ENCODE data around the gene KCNIP1. TPM values are rescaled to one million over a fixed set of nuclear protein-coding genes. Genes with fewer than 3 reads are reported as not detected.

The KCNIP1 gene
- polyA plus RNA-seq, 1 donor (not counting 4 experiments of a cell fraction or from before 2014, with no cell fraction given), result not detected

DNA sequence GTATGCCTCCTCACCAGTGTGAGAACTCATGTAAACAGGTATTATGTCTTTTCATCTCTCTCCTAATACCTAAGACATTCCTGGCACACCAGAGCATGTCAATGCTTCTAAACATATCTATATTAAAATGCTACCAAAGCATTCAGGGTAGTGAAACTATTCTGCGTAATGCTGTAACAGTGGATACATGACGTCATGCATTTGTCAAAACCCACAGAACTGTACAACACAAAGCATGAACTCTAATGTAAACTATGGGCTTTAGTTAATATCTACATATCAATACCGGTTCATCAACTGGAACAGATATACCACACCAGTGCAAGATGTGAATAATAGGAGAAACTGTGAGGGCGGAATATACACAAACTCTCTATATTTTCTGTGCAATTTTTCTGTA is 207.5 kb downstream of the KCNIP1 start:
- Histone ChIP-seq H3K79me2 (ENCODE audit: control insufficient read depth, insufficient read depth, low read length) (no peaks in the 10 kb centered on the region), H3K4me3 (ENCODE audit: control insufficient read depth in 2 of 3, extremely low read depth in 1 of 3, insufficient read depth in 2 of 3, low read depth in 1 of 3, low read length in 3 of 3) (no peak overlapping the region)

DNA sequence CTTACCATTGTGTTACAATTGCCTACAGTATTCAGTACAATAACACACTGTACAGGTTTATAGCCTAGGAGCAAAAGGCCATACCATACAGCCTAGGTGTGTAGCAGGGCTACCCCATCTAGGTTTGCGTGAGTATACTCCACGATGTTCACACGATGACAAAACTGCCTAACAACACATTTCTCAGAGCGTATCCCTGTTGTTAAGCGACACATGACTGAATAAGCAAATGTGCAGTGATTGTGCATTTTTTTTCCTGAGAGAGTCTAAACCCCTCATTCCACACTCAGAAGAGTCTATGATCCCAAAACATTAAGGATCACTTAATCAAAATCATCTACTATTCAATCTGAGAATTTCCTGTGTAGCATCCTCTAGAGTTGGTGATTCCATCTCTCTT is 211.3 kb downstream of the KCNIP1 start:
- H3K9me3 ChIP-seq (ENCODE audit: control insufficient read depth, low read depth, low read length), result no peaks in the 10 kb centered on the region
- dilution Hi-C loops (cut with MboI; ENCODE audit: extremely low pct_ligation_motif_present, low sequenced_read_pairs), result no loop called here
- H3K36me3 ChIP-seq (ENCODE audit: control insufficient read depth in 2 of 2, extremely low read depth in 1 of 2, insufficient read depth in 2 of 2, low read length in 2 of 2), result no peaks in the 10 kb centered on the region
- H2AFZ ChIP-seq (ENCODE audit: control insufficient read depth, low read length), result no peak overlapping the region
- TF ChIP-seq EZH2 (IDR thresholded peaks at IDR 0.05; ENCODE audit: low read length), result no peak
- TF ChIP-seq, protein P1, sequence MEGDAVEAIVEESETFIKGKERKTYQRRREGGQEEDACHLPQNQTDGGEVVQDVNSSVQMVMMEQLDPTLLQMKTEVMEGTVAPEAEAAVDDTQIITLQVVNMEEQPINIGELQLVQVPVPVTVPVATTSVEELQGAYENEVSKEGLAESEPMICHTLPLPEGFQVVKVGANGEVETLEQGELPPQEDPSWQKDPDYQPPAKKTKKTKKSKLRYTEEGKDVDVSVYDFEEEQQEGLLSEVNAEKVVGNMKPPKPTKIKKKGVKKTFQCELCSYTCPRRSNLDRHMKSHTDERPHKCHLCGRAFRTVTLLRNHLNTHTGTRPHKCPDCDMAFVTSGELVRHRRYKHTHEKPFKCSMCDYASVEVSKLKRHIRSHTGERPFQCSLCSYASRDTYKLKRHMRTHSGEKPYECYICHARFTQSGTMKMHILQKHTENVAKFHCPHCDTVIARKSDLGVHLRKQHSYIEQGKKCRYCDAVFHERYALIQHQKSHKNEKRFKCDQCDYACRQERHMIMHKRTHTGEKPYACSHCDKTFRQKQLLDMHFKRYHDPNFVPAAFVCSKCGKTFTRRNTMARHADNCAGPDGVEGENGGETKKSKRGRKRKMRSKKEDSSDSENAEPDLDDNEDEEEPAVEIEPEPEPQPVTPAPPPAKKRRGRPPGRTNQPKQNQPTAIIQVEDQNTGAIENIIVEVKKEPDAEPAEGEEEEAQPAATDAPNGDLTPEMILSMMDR (optimal IDR thresholded peaks at IDR 0.05 in 1 of 3, IDR thresholded peaks at IDR 0.05 in 1 of 3, conservative IDR thresholded peaks at IDR 0.05 in 1 of 3; ENCODE audit: extremely low read depth in 1 of 3, insufficient read depth in 2 of 3, low read length in 3 of 3), result no peak
- H3K27ac ChIP-seq (ENCODE audit: control insufficient read depth, insufficient read depth, low read length), result no peak overlapping the region
- no peaks in the 10 kb centered on the region for H3K27me3 ChIP-seq (ENCODE audit: control insufficient read depth, extremely low read depth, insufficient read depth, low read length)
- no peak for FAIRE-seq
- no peaks in the 10 kb centered on the region for H3K9me1 ChIP-seq (ENCODE audit: control insufficient read depth, extremely low read depth, insufficient read depth, low read length)
- no peaks in the 10 kb centered on the region for H3K79me2 ChIP-seq (ENCODE audit: control insufficient read depth, insufficient read depth, low read length)
- H3K4me1 ChIP-seq (ENCODE audit: control insufficient read depth, extremely low read depth, insufficient read depth, low read length), result no peaks in the 10 kb centered on the region
- H3K4me2 ChIP-seq (ENCODE audit: control insufficient read depth, extremely low read depth, insufficient read depth, low read depth, low read length), result no peak overlapping the region
- no peaks in the 10 kb centered on the region for H4K20me1 ChIP-seq (ENCODE audit: control insufficient read depth, extremely low read depth, insufficient read depth, low read length)
- H3K9ac ChIP-seq (ENCODE audit: control insufficient read depth, extremely low read depth, insufficient read depth, low read length), result no peak overlapping the region
- no peak for DNase-seq (ENCODE audit: low read depth, low spot score)
- H3K4me3 ChIP-seq (ENCODE audit: control insufficient read depth in 2 of 3, extremely low read depth in 1 of 3, insufficient read depth in 2 of 3, low read depth in 1 of 3, low read length in 3 of 3), result no peak overlapping the region

More for the DNA sequence above, 207.5 kb downstream of the KCNIP1 start:
- Histone ChIP-seq H3K9ac (ENCODE audit: control insufficient read depth, extremely low read depth, insufficient read depth, low read length) (no peak overlapping the region), H3K27ac (ENCODE audit: control insufficient read depth, insufficient read depth, low read length) (no peak overlapping the region), H3K9me1 (ENCODE audit: control insufficient read depth, extremely low read depth, insufficient read depth, low read length) (no peaks in the 10 kb centered on the region), H3K36me3 (ENCODE audit: control insufficient read depth in 2 of 2, extremely low read depth in 1 of 2, insufficient read depth in 2 of 2, low read length in 2 of 2) (no peaks in the 10 kb centered on the region), H3K9me3 (ENCODE audit: control insufficient read depth, low read depth, low read length) (no peaks in the 10 kb centered on the region), H4K20me1 (ENCODE audit: control insufficient read depth, extremely low read depth, insufficient read depth, low read length) (no peaks in the 10 kb centered on the region), H3K4me1 (ENCODE audit: control insufficient read depth, extremely low read depth, insufficient read depth, low read length) (no peaks in the 10 kb centered on the region), H2AFZ (ENCODE audit: control insufficient read depth, low read length) (no peak overlapping the region), H3K4me2 (ENCODE audit: control insufficient read depth, extremely low read depth, insufficient read depth, low read depth, low read length) (no peak overlapping the region), H3K27me3 (ENCODE audit: control insufficient read depth, extremely low read depth, insufficient read depth, low read length) (no peaks in the 10 kb centered on the region)
- FAIRE-seq, result no peak
- DNase-seq (ENCODE audit: low read depth, low spot score), result no peak
- TF ChIP-seq EZH2 (IDR thresholded peaks at IDR 0.05; ENCODE audit: low read length), result no peak
- TF ChIP-seq, protein P1 (optimal IDR thresholded peaks at IDR 0.05 in 1 of 3, IDR thresholded peaks at IDR 0.05 in 1 of 3, conservative IDR thresholded peaks at IDR 0.05 in 1 of 3; ENCODE audit: extremely low read depth in 1 of 3, insufficient read depth in 2 of 3, low read length in 3 of 3), result no peak
- dilution Hi-C loops (cut with MboI; ENCODE audit: extremely low pct_ligation_motif_present, low sequenced_read_pairs), result no loop called here

All from keratinocyte (primary cell).